ENCODE results near the gene AFG3L2.
"Not testable (repeated sequence)": the region's sequence is repeated elsewhere in the genome, so short reads cannot be mapped to it uniquely, and the experiment has no call there.

AFG3L2 gene

GRCh38 chr18:12388442-12388841 lies 11.4 kb upstream of the AFG3L2 start:
- Histone ChIP-seq H3K4me1 (ENCODE audit: control insufficient read depth in 1 of 2, insufficient read depth in 1 of 2, low read depth in 1 of 2, low read length in 1 of 2) (no peaks in the 10 kb centered on the region), H3K36me3 (no peaks in the 10 kb centered on the region), H3K9me3 (no peaks in the 10 kb centered on the region), H3K27ac (no peak overlapping the region), H3K4me3 (ENCODE audit: low read depth in 1 of 2, low read length in 1 of 2) (no peak overlapping the region), H3K27me3 (no peaks in the 10 kb centered on the region)
- TF ChIP-seq, protein P1, sequence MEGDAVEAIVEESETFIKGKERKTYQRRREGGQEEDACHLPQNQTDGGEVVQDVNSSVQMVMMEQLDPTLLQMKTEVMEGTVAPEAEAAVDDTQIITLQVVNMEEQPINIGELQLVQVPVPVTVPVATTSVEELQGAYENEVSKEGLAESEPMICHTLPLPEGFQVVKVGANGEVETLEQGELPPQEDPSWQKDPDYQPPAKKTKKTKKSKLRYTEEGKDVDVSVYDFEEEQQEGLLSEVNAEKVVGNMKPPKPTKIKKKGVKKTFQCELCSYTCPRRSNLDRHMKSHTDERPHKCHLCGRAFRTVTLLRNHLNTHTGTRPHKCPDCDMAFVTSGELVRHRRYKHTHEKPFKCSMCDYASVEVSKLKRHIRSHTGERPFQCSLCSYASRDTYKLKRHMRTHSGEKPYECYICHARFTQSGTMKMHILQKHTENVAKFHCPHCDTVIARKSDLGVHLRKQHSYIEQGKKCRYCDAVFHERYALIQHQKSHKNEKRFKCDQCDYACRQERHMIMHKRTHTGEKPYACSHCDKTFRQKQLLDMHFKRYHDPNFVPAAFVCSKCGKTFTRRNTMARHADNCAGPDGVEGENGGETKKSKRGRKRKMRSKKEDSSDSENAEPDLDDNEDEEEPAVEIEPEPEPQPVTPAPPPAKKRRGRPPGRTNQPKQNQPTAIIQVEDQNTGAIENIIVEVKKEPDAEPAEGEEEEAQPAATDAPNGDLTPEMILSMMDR (IDR thresholded peaks at IDR 0.05): no peak

DNA sequence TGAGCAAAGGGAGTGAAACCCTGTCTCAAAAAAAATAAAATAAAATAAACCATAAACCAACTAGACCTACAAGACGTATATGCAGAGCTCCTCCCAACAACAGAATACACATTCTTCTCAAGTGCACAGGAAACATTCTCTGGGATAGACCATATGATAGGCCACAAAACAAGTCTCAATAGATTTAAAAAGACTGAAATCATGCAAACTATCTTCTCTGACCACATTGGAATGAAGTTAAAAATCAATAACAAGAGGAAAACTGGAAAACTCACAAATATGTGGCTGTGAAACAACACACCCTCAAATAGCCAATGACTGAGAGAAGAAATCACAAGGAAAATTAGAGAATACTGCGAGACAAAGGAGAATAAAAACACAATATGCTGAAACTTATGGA lies 7.2 kb upstream of the AFG3L2 start:
- H3K36me3 ChIP-seq: no peaks in the 10 kb centered on the region
- no peak overlapping the region for H3K4me3 ChIP-seq (ENCODE audit: low read depth in 1 of 2, low read length in 1 of 2)
- H3K27me3 ChIP-seq: no peaks in the 10 kb centered on the region
- H3K9me3 ChIP-seq: no peaks in the 10 kb centered on the region
- no peak overlapping the region for H3K27ac ChIP-seq
- no peaks in the 10 kb centered on the region for H3K4me1 ChIP-seq (ENCODE audit: control insufficient read depth in 1 of 2, insufficient read depth in 1 of 2, low read depth in 1 of 2, low read length in 1 of 2)
- TF ChIP-seq, protein P1 (IDR thresholded peaks at IDR 0.05): no peak

GRCh38 chr18:12383759-12384158 lies 6.7 kb upstream of the AFG3L2 start:
- H3K27me3 ChIP-seq; H3K4me1 ChIP-seq (ENCODE audit: control insufficient read depth in 1 of 2, insufficient read depth in 1 of 2, low read depth in 1 of 2, low read length in 1 of 2); H3K9me3 ChIP-seq; H3K4me3 ChIP-seq (ENCODE audit: low read depth in 1 of 2, low read length in 1 of 2); H3K36me3 ChIP-seq; H3K27ac ChIP-seq: not testable (repeated sequence)

GRCh38 chr18:12382221-12382814 lies 5.3 kb upstream of the AFG3L2 start:
- not testable (repeated sequence) for H3K9me3 ChIP-seq; H3K4me3 ChIP-seq (ENCODE audit: low read depth in 1 of 2, low read length in 1 of 2); H3K36me3 ChIP-seq; H3K27me3 ChIP-seq; H3K4me1 ChIP-seq (ENCODE audit: control insufficient read depth in 1 of 2, insufficient read depth in 1 of 2, low read depth in 1 of 2, low read length in 1 of 2); H3K27ac ChIP-seq

DNA sequence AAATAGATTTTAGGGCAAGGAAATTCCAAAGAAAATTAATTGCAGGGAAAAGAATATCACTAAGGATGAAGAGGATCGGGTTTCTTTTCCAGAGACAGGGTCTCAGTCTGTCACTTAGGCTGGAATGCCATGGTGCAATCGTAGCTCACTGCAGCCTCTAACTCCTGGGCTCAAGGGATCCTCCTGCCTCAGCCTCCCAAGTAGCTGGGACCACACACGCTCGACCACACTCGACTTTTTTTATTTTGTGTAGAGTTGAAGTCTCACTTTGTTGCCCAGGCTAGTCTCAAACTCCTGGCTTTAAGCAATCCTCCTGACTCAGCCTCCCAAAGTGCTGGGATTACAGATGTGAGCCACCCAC lies 1.2 kb upstream of the AFG3L2 start:
- Histone ChIP-seq H3K4me3 (ENCODE audit: low read depth in 1 of 2, low read length in 1 of 2) (peak overlapping the region in 1 of 2 experiments; percentile 84), H3K27ac (peak overlapping the region; percentile 93), H3K4me1 (ENCODE audit: control insufficient read depth in 1 of 2, insufficient read depth in 1 of 2, low read depth in 1 of 2, low read length in 1 of 2) (peaks cover 15 to 17% of the 10 kb centered on the region in 2 experiments)
- H3K27me3 ChIP-seq, H3K9me3 ChIP-seq, H3K36me3 ChIP-seq: not testable (repeated sequence)

DNA sequence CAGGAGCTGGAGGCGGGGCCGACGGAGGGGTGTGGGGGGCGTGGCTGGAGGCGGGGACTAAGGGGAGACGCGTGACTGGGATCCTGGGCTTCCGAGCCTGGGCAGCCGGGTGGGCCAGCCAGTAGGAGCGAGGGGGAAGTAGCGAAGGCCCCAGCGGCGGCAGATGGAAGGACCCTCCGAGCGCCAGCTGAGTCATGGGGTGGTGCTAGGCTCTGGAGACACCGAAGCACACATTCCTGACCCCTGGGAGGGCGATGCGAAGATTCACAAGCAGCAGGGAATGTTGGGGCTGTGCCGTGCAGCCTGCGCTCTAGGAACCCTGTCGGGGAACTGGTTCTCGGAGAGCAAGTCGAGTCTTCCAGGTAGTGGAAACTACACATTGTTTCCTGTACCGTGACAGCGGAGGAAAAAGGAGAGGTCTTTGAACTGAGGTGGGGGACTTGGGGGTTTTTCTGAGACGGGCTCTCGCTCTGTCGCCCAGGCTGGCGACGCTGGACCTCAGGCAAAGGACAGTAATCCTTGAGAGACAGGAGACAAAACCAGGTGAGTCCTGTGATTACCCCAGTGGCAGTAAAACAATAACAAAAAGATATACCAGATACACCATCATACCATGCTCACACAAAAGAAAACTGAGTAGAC lies 650 bp upstream of the AFG3L2 start:
- H3K4me1 ChIP-seq (ENCODE audit: control insufficient read depth in 1 of 2, insufficient read depth in 1 of 2, low read depth in 1 of 2, low read length in 1 of 2): peaks cover 15 to 17% of the 10 kb centered on the region in 2 experiments
- peak overlapping the region; percentile 84 to 90 for H3K4me3 ChIP-seq (ENCODE audit: low read depth in 1 of 2, low read length in 1 of 2)
- no peaks in the 10 kb centered on the region for H3K9me3 ChIP-seq
- H3K27me3 ChIP-seq: no peaks in the 10 kb centered on the region
- H3K27ac ChIP-seq: peak overlapping the region; percentile 93
- TF ChIP-seq, protein P1 (IDR thresholded peaks at IDR 0.05): peak; percentile 5
- H3K36me3 ChIP-seq: no peaks in the 10 kb centered on the region

DNA sequence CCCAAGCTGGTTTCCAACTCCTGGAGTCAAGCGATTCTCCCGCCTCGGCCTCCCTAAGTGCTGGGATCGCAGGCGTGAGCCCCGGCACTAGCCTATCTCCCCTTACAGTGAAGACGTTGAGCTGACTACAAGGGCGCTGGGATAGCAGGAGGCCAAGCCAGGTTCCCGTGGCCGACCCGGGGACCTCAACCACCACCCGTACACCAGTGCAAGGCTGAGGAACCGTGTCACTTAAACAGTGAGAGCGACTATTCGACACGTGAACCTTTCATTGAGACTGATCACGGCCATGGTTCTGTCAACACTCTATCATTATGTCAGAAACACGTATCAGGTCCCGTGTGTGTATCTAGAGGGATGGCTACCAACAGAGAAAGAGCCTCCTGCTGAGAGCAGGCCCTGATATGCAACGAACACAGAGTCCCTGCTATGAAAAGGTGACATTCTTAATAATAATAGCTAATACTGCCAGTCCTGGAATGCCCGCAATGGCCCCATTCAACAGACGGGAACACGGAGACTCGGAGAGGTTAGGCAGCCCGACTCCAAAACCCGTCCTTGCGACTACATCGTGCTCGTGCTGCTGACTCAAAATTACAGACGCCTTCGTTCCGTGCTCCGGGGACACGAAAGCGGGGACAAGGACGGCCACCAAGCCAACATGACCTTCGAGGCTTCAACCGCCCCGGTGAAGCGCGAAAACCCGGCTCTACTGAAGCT lies 833 bp downstream of the AFG3L2 start:
- TF ChIP-seq, protein P1 (IDR thresholded peaks at IDR 0.05): no peak
- H3K27me3 ChIP-seq: no peaks in the 10 kb centered on the region
- H3K4me3 ChIP-seq (ENCODE audit: low read depth in 1 of 2, low read length in 1 of 2): peak overlapping the region; percentile 84 to 90
- peaks cover 15 to 17% of the 10 kb centered on the region in 2 experiments for H3K4me1 ChIP-seq (ENCODE audit: control insufficient read depth in 1 of 2, insufficient read depth in 1 of 2, low read depth in 1 of 2, low read length in 1 of 2)
- H3K36me3 ChIP-seq: no peaks in the 10 kb centered on the region
- peak overlapping the region; percentile 93 for H3K27ac ChIP-seq
- no peaks in the 10 kb centered on the region for H3K9me3 ChIP-seq
